KOPT-K1 (cell line): Measurements from ENCODE around the gene SCP2.

ENCODE experiments used
- H3K27ac ChIP-seq: fragments of 200-600 bp; sonication (generic); 2 replicates; pipeline ENCODE4 v1.5.1; 2016; ENCODE audit warnings: antibody characterized with exemption, mild to moderate bottlenecking, low read depth, low read length; ENCODE audit not compliant: poor library complexity, severe bottlenecking
- H3K36me3 ChIP-seq: fragments of 200-600 bp; sonication (generic); 2 replicates; pipeline ENCODE4 v1.5.1; 2017; ENCODE audit warnings: antibody characterized with exemption, mild to moderate bottlenecking, low read length, moderate library complexity; ENCODE audit not compliant: insufficient read depth
- H3K9me3 ChIP-seq: fragments of 200-600 bp; sonication (generic); 2 replicates; pipeline ENCODE4 v1.5.1; 2017; ENCODE audit warnings: antibody characterized with exemption, low read length, mild to moderate bottlenecking; ENCODE audit not compliant: insufficient read depth, poor library complexity, severe bottlenecking

Gene SCP2

DNA sequence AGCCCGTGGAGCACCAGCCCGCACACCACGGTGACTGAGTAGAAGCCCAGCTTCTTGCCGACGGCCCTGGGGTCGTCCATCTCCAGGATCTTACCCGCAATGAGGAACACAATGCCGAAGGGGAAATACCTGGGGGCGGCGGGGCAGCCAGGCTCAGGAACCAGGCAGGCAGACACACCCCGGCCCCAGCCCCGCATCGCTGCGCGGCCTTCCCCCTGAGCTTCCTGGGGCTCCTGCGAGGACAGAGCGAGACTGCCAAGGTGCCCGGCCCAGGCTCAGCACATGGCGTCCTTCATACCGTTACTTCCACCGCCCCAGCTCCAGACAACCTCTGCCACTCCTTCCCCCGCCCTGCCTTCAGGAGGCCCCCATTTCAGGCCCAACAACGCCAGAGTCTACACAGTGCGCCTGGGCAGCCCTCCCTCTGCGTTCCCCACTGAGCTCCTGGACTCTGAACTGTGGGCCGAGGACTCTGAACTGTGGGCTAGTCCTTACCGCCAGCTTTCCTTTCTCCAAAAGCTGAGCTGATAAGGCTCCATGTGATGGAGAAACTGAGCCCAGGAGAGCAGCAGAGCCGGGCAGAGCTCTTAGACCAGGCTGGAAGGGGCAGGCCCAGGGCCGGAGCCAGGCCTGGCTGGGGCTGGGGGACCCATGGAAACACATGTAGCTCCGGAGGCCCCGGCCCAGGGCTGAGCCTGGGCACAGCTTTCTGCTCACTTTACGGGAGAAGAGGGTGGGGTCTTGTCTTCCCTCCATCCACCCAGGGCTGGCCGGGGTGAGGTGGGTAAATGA lies 165.8 kb downstream of the SCP2 start:
- H3K9me3 ChIP-seq, result peaks cover 25% of the 10 kb centered on the region
- H3K27ac ChIP-seq, result no peak overlapping the region
- no peaks in the 10 kb centered on the region for H3K36me3 ChIP-seq

GRCh38 chr1:53093451-53093754 lies 166.3 kb downstream of the SCP2 start:
- no peaks in the 10 kb centered on the region for H3K36me3 ChIP-seq
- peaks cover 31% of the 10 kb centered on the region for H3K9me3 ChIP-seq
- H3K27ac ChIP-seq, result no peak overlapping the region

DNA sequence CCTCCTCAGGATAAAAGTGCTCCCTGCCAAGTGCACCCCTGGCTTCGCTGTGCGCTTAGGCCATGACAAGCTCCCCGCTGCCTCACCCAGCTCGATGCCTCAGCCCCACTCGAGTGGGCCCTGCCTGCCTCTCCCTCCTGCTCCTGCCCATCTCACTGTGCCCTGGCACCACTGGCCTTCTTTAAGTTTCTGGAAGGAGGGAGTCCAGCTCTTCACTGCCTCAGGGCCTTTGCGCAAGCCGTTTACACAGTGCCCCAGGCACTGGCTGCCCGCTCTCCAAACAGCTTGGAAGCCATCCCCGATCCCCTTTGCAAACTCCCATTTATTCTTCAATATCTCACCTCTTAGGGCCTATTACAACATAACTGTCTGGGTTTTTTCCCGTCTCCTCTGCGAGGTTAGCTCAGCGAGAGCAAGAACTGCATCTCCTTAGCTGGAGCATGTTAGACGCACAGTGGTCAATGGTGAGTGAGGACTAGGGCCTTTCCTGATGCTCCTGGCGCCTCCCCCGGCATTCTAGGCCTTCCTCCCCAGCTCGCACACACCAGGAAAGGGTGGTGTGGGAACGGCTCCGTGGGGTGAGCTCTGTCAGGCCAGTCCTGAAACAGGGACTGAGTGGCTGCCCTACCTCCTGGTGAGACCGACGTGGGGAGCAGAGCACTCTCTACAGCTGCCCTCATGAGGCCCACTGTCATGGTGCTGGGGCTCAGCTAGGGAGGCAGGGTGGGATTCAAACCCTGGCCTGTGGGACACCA lies 166.9 kb downstream of the SCP2 start:
- Histone ChIP-seq H3K9me3 (peaks cover 36% of the 10 kb centered on the region), H3K27ac (no peak overlapping the region), H3K36me3 (no peaks in the 10 kb centered on the region)

DNA sequence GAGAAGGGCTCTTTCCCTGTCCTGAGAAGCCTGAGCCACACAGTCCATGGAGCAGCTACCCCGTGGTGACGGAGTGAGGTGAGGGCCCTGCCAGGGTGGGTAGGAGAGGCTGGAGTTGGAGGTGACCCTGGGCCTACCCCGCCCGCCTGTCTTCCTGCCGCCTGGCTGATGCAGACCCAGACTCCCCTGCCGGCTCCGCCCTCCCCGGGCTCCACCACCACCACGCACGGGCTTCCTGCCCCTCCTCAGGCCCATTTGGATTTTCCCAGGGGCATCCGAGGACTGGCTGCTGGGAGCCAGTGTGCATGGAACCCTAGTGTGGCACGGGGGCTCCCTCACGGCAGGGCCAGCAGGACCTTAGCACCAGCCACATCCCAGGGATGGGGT lies 167.4 kb downstream of the SCP2 start:
- peaks cover 42% of the 10 kb centered on the region for H3K9me3 ChIP-seq
- no peak overlapping the region for H3K27ac ChIP-seq
- no peaks in the 10 kb centered on the region for H3K36me3 ChIP-seq
